HT1080 (cell line): ENCODE data around the gene DYNC1LI2. TPM values are rescaled to one million over a fixed set of nuclear protein-coding genes. Genes with fewer than 3 reads are reported as not detected.
A peak's percentile ranks its signal among the peaks of the same experiment; 100 is the strongest.

Source experiments
- DNase-seq: peaks from one replicate; pipeline ENCODE4 v3.0.0-alpha.2; 2015; ENCODE audit warnings: low read depth
- total RNA-seq: library from RNA; depleted of rRNA; stranded (reverse); fragments of >200 nt; shearing (Covaris generic); gene quantifications from 2 replicates; pipeline ENCODE4 v1.2.3, GENCODE V29; 2014

DYNC1LI2 gene
- total RNA-seq, 1 experiment from 2014 or later: 52.9 TPM

DNA sequence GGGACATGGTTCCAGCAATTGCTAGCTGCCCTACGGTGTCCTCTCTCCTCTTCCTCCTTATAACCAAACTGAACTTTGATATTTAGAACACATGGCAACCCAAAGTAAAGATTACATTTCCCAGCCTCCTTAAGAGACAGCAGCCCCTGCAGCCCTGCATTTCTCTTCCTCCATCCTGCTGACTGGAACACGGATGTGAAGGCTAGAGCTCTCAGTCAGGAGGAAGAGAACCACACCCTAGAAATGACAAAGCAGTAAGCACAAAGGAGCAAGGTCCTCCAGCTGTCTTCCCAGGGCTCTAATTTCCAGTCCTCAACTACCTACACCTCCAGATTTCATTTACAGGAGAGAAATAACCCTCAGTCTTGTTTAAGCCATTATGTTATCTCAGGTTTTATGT is 10.9 kb downstream of the DYNC1LI2 start:
- DNase-seq: peak; percentile 54

DNA sequence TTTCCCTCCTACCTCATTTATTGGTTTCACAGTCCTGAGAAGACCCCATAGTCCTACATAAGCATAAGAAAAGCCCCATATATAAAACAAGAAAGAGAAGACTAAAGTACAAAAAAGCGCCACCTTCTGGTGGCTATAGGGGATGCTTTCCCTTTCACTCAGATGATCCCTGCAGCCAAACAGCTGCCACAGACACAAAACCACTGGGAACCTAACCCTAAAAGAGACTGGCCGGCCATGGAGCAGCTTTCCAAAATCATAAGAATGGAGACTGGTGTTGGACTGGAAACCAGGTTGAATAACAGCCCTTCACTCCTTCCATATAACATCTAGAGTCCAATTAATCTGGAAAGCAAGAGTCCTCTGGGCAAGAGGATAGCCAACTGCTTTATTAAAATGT is 11.4 kb downstream of the DYNC1LI2 start:
- peak; percentile 40 for DNase-seq

DNA sequence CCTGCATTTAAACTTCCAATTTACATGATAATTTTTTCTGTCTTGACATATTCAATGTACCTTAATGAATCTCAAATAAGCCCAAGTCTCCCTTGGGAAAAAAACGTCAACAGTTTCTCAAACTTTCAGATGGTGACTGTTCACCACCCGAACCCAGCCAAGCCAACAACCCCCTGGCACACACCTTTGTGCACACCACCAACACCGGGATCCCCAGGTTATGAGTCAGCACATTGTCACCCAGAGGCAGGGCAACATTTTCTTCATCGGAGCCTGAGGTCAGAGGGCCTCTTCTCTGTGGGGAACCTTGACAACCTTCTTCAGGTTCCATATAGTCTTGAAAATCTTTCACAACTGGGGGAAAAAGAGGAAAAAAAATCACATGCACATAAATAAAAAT is 15.5 kb downstream of the DYNC1LI2 start:
- DNase-seq: peak; percentile 37

DNA sequence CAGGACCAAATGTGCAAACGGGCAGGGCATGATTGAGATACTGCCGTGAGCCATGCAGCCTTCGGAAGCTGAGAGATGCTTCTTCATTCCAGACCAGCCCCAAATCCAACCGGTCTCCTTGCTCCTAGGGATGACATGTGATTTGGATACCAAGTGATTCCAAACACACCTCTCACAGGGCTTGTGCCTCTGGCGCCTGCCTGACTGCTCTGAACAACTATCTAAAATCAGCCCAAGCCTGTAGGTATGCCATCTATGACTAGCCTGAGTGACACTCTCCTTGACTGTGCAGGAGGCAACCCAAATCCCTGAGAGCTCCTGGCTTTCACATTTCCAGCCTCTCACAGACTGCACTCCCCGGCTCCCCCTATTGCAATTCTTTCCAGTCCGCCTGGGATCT is 20.3 kb downstream of the DYNC1LI2 start:
- no peak for DNase-seq

DNA sequence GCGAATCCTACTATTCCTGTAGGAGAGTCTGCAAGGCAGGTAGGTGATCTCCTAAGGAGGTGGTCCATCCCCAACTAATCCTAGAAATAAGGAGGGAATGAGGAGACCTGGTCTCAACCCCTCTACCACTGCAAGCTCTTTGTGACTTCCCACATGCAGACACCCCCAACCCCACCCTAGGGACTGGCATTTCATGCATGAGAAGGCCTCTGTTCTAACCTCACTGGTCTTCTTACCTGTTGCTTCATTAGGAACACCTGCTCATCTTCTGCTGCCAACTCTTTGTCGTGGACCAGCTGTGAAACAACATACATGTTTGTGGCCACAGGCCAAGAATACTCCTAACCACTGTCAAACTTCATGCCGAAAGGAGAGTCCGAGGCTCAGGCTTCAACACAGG is 22.6 kb downstream of the DYNC1LI2 start:
- no peak for DNase-seq

DNA sequence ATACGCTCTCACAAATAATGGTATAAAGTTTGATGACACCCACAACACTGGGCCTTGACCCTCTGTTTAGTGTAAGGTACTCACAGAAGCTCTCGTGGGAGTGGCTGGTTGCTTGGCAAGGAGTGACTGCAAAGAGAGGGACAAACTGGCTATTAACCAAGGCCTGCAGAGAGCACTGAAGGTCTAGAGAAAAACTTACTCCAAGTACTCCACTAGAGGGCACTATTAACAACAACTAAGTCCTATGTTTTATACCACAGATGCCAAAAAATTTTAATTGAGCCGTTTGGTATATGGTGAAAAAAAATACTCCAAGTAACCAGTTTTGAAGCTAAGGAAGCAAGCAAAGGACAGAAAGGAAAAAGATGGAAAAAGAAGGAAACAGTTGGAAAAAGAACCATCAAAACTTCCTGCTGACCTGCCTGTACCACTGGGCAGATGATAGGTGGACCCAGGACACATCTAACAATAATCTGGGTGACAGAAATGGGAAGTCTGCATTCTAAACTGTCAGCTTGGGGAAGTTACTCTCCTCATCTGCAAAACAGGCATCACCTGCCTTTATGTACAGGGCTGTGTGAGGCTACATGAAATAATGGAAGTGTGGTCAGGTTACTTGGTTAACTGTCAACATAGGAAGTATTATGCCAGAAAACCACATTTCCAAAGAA is 23.2 kb downstream of the DYNC1LI2 start:
- DNase-seq: peak; percentile 55

DNA sequence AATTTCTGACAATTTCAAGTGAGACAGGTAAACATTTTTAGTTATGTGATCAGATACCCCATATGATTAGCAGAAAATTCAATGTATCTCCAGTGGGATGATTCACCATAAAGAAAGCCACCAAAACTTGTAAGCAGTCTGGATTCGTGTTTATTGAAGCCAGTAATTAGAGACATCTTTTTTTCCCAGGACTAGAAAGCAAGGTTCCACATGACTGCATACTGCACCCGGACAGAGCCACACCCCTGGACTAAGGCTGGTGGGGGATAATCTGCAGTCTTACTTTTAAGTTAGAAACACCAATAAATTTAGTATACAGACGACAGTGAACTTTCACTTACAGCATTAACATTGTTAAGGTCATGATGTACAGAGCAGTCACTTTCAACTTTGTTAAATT is 30.6 kb downstream of the DYNC1LI2 start:
- no peak for DNase-seq

DNA sequence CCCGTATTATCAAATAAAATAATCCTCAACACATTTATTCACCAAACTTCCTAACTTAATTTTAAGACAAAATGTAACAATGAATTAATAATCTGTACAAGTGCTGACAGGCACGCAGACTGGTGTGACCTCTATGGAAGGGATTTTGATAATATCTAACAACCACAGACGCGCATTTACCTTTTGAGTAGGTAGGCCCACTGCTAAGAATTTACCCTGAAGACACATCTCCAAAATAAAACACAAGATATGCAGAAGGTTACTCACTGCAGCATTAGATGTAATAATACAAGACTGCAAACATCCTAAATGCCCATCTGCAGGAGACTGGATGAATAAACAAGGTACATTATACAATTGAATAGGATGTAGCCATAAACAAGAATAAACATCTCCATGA is 32.2 kb downstream of the DYNC1LI2 start:
- no peak for DNase-seq

DNA sequence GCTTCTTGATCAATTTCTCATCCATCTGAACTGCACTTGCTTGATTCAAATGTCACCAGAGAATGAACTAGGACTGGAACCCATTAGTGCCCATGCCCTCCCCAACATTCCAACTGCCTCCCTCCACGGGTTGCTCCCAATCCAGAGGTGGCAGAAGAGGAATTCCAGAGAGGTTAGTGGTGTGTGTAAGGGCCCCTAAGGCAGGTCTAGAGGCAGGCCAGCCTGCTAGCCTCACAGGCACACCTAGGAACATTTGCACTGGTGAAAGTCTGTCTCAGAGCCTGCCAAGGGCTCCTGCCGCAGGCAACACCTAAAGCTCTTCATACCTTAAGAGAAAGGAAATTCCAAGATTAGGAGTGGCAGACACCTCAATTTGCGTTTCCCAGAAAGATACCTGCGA is 33.6 kb downstream of the DYNC1LI2 start:
- no peak for DNase-seq

DNA sequence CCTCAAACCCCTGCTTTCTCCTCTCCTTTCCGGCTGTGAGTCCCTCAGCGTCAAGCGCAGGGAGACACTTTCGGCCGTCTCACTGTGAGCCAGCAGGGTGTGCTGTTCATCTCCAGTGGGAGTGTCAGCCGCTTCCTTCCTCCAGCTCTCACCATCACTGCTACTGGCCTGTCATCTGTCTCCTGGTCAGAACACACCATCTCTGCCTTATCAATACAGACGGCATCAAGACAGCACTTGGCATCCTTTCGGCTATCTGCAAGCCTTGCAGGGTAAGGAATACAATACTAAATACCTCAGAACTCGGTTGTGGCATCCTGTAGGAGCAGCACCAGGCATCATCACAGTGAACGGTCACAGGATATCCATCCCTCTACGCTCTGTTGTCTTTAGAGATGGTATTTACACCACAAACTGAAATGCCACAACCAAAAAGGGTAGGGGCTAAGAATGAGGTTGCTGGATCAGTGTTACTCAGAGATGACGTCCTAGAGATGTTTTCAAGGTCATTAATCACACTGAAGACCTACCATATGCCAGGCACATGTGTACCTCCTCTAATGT is 34.2 kb downstream of the DYNC1LI2 start:
- no peak for DNase-seq

DNA sequence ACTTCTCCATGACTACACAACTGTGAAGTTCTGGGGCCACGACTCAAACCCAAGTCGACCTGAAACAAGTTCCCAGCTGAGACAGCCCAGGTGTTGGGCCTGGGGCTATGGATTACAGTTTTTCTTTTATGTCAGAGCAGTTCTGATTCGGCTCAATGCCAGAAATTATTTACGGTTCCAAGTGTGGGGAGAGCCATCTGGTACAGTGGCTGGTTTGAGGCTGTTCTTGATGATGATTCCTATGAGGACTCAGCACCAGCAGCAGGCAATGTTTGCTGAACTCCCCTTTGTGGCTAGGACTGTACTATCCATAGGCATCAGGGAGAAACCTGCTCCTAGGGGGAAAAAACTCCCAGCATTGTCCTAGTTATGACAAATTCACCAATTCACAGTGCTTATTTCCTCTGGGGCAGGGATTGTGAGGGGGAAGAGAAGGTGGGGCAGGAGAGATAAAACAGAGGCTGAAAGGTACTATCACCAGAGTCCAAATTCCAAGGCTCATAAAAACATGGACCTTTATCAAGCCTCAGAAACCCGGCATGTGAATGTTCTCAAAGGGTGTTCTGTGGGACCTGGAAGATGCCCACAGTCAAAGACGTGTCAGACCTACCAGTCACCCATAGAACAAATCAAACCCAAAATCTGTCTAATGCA is 36.6 kb downstream of the DYNC1LI2 start:
- DNase-seq: no peak

DNA sequence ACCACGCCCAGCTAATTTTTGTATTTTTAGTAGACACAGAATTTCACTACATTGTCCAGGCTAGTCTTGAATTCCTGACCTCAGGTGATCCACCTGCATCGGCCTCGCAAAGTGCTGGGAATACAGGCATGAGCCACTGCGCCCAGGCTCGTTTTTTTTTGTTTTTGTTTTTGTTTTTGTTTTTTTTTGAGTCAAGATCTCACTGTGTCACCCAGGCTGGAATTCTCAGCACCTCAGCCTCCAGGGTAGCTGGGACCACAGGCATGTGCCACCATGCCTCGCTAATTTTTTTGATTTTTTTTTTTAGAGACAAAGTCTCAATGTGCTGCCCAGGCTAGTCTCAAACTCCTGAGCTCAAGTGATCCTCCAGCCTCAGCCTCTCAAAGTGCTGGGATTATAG is 37.3 kb downstream of the DYNC1LI2 start:
- no peak for DNase-seq

DNA sequence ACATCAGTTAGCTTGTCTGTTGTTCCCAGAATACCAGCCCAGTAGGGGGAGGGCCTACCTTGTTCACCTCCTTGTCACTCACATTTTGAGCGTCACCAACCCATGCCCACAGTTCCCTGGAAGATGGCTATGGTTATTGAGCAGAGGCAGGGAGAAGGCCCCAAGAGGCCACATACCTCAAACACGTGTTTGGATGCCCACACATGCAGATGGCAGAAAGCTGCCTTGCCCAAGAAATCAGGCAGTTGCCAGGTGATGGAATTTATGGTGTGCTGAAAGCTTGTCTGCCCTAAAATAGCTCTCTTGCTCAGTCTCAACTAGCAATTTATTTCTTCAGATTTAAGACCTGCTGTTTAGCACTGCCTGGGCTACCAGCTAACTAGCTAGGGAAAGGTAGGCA is 38.3 kb downstream of the DYNC1LI2 start:
- no peak for DNase-seq

DNA sequence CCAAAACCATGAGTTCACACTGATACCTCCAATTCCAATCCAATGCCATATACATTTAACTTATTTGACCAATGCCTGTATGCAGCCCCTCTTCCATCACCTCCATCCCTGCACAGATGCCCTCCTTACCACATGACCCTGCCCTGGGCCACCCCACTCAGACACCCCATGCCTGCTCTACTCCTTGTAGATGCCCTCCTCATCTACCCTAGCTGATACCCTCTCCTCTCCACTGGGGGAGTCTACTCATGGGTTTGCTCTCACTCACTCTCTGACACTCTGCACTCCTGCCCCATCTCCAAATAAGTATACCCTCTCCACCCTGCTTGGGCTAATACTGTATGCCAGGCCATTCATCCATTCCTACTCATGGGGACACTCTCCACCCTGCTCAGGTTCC is 38.9 kb downstream of the DYNC1LI2 start:
- no peak for DNase-seq

DNA sequence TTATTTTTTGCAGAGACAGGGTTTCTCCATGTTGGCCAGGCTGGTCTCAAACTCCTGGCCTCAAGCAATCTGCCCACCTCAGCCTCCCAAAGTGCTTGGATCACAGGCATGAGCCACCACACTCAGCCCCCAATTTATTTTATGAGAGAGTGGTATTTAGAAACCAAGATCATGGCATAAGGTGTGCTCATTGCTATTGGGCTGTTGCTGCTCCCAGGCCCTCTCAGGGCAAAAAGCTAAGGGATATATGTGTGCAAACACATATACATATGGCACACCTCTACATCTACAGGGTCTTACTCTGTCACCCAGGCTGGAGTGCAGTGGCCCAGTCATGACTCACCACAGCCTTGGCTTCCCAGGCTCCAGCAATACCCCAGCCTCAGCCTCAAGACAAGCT is 39.8 kb downstream of the DYNC1LI2 start:
- no peak for DNase-seq

DNA sequence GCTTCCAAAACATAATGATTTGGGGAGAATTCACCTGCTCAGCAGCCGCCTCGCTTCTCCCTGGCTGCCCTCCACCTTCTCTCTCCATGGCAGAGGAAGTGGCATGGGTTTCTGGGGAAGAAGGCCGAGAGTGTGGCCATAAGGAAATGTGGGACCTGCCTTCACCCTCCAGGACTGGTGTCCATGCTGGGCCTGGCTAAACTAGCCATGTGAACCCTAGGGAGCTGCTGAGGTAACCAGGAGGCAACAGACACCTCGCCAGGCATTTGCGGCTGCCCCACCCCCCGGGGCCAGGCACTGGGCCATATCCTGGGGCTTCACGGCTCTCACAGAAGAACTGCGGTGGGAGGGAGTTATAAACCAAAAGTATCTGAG is 44.9 kb downstream of the DYNC1LI2 start:
- DNase-seq: no peak

DNA sequence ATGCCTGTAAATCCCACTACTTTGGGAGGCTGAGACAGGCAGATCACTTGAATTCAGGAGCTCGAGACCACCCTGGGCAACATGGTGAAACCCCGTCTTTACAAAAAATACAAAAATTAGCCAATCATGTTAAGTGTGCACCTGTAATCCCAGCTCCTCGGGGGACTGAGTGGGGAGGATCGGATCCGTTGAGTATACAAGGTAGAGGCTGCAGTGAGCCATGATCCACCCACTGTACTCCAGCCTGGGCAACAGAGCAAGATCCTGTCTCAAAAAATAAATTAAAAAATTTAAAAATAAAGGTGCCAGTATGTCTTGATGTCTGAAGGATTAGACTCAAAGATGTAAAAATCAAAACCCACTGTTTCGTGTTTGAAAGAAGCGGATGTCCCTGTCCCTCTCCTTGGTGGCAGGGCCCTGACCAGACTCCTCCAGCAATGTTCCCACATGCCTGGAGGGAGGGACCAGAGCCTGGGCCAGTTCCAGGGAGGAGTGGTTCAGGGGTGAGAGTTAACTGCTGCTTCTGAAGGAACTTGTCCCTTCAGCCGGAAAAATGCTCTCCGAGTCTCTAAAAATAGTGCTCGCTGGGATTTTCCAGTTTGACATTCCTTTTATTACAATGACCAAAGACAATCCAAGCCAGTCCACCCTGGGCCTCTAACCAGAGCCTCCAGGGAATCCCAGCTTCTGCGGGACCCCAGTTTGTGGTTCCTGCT is 45.5 kb downstream of the DYNC1LI2 start:
- DNase-seq: no peak

DNA sequence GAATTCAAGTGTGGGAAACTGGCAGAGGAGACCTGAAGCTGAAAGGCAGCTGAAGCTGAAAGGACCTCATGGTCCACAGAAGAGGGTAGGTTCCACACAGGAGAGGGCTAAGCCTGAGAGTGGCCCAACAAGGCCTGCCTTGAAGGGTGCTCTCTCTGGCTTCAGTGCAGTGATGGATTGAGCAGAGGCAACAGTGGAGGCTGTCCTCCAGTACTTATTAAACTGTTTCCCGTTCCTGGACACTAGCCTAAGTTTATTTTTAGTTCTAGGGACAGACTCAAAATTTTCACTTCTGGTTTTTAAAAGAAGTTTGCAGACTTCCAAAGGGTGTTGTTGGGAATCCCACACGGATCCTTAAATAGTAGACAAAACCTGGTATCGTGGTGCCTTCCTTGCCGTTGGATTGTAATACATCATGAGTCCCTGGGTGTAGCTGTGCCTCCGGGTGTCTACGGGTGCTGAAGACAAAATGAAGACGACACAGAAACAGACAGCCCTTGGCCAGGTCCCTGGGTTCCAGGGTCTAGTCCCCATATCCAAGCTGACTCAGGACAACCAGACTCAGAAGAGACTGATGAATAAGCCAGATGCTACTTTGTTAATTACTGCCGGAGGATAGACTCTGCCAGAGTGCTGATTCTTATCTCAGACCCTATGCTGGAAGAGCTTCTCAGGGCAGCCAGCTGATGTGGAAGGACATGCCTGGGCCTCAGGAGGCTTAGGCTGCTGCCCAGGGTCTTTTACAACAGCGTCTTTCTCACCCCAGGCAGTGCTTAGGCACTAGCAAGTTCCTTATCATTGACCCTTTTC is 47.8 kb downstream of the DYNC1LI2 start:
- no peak for DNase-seq

DNA sequence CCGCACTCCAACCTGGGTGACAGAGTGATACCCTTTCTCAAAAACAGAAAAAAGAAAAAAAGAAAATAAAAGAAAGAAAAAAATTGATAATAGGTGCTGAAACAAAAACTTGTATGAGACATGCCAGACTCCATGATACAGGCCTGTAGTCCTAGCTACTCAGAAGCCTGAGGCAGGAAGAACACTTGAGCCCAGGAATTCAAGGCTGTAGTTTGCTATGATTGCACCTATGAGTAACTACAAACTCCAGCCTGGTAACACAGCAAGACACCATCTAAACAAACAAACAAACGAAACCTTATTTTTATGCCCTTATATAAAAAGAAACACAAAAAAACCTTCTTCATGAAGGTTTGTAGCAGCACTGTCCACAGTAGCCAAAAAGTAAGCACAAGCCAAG is 49.9 kb downstream of the DYNC1LI2 start:
- DNase-seq: no peak

DNA sequence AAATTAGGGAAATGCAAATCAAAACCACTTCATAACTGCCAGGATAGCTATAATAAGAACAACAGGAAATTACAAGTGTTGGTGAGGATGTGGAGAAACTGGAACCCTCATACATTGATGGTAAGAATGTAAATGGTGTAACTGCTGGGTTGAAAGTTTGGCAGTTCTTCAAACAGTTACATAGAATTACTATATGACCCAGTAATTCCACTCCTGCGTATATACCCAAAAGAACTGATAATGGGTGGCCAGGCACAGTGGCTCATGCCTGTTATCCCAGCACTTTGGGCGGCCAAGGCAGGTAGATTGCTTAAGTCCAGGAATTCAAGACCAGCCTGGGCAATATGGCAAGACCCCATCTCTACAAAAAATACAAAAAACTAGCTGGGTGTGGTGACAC is 50.4 kb downstream of the DYNC1LI2 start:
- no peak for DNase-seq

DNA sequence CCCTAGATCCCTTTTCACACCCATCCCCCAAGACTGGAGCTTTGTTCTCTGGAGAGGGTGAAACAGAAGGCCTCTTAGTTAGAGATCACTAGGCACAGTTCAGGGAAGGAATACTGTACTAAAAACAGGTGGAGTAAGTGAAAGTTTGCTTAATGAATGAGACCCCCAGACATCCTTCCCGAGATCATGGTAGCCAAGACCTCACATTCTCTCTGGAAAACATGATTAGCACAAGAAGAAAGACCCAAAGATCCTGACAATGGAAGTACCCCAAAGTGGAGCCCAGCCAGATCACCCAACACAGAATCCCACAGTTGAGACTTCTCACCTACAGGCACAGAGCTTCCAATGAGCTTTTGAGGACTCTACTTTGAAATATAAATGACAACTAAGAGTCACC is 51.5 kb downstream of the DYNC1LI2 start:
- DNase-seq: no peak

DNA sequence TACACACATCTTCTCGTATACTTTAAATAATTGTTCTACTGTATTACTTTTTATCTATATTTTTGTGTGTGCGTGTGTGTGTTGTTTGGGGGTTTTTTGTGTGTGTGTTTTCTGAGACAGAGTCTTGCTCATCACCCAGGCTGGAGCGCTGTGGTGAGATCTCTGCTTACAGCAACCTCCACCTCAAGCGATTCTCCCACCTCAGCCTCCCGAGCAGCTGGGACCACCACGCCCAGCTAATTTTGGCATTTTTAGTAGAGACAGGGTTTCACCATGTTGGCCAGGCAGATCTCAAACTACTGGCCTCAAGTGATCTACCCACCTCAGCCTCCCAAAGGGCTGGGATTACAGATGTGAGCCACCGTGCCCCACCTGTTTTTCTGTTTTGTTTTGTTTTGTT is 53.4 kb downstream of the DYNC1LI2 start:
- DNase-seq: no peak
